Activated CD4-positive, alpha-beta T cell treated with anti-CD3 and anti-CD28 coated beads, Interleukin-2, amount 50 U/mL, for 1 hour (primary cell): ENCODE measurements around the gene CDC25A.

Experiments
- DNase-seq: peaks from one replicate; pipeline ENCODE4 v3.0.0-alpha.2; 2020

The CDC25A gene

DNA sequence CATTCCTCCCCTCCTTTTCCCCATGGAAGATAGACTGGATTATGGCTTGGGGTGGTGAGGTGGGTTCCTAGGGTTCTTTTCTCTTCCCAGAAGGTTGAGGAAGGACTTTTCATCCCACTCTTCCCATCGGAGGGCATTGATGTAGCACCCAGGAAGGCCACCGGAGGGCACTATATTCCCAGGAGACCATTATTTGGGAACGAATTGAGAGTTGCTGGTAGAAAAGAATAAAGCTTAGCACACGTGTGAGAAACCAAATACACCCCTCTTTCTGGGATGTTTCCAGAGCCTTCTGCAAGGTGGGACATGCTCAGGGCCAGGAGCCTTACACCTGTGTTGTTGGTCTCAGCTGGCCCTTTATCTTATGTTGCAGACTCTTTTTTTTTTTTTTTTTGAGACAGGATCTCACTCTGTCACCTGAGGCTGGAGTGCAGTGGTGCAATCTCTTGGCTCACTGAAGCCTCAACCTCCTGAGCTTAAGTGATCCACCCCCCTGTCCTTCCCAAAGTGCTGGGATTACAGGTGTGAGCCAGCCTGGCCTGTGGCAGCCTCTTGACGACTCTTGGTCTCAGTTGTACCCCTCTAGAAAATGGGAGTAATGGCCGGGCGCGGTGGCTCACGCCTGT, 6.3 kb upstream of the CDC25A start:
- peak; percentile 10 for DNase-seq

DNA sequence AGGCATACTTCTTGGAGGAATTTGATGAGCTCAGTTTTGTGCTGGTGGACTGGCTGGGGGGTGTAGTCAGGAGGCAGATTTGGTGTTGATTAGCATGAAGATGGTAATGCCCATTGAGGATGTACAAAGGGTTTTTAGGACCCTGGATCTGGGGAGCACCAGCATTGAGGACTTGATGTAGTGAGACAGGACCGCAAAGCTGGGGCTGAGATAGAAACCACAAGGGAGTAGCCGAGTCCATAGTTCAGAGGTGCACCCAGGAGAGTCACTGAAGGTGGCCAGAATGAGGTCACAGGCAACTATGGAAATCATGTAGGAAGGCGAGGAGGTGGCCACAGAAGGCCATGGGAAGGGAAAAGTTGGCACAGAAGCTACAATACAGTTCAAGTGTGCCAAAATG, 2.7 kb upstream of the CDC25A start:
- DNase-seq, result no peak

DNA sequence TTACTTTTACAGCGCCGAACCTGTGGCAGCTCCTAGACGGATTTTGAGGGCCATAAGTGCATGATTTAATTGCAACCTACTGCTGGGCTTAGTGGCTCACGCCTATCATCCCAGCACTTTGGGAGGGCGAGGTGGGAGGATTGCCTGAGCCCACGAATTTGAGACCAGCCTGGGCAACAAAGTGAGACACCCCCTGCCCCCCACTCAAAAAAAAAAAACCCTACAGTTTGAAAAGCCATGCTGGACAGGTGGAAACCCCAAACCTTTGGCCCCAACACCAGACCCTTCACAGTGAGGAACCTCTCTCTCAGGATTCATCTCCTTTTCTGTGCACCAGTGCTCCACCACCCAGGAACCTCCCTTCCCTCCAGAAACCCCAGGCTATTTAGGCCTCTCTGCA, 1.1 kb upstream of the CDC25A start:
- no peak for DNase-seq

DNA sequence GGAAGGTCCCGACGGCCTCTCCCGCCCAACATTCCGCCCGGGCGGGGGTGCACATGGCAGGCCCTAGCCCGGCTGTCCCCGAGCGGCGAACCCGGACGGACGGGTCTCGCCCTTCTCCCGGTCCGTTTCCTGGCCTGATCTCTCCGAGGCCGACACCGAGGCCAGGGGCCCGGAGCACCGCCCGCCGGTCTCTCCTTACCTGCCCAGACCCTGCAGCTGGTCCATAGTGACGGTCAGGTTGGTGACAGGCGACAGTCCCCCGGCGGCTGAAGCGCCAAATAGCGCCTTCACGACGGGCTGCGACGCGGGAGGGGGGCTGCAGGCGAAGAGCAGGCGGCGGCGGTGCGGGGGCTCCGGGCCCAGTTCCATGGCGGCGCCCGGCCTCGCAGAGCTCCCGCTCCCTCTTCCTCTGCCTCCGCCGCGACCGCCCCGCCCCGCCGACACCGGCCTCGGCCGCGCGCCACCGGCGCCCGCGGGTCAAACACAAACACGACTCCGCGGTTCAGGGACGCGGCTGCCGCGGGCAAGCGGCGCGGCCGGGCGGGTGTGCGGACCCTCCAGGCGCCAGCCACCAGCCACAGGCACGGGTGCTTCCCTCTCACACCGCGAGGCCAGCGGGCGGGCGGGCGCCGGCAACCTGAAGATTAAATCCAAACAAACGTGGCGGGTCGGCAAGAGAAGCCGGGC, 495 bp downstream of the CDC25A start:
- no peak for DNase-seq

DNA sequence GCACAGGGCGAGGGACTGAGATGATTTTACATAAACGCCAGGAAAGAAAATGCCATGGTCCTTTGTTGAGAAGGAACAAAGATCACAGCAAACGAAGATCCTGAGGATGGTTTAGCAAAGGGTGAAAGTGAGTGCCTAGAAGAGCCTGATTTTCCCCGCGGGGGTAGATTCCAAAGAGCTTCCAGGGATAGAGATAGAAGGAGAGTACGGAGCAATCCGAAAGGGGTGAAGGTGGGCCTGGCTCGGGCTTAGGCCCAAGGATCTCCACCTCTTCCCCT, 977 bp downstream of the CDC25A start:
- no peak for DNase-seq

DNA sequence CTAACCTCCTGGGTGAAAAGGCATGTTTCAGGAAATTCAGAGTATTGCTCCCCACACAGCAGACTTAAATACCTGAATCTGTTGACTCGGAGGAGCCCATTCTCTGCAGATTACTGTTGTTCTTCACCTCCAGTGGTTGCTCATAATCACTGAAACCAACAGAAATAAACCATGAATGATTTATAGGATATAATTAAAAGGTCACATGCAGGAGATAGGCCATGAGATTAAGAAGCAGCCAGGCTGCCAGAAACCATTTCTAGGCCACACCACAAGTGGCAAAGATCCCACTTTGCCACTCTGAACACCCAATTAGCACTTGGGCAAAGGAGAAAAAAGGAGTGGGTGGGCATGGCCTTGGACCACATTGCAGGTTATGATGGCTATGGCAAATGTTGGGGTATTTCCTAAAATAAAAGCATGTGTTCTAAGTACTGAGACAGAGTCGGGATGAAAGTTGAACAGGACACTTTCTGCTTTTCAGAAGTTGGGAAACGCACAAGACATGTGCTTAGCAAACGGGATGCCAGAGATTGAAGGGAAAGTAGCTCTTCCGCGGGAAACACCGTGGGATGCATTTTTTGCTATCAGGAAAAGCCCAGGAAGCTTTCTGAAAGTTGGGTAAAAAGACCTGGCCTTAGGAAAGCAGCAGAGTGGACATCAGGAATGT, 1.5 kb downstream of the CDC25A start:
- DNase-seq, result no peak

DNA sequence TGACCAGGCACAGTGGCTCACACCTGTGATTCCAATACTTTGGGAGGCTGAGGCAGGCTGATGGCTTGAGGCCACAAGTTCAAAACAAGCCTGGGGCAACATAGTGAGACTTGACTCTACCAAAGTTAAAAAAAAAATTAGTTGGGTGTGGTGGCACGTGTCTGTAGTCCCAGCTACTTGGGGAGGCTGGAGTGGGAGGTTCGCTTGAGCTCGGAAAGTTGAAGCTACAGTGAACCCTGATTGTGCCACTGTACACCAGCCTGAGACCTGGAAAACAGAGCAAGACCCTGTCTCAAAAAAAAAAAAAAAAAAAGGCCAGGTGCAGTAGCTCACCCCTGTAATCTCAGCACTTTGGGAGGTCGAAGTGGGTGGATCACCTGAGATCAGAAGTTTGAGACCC, 3.1 kb downstream of the CDC25A start:
- no peak for DNase-seq

DNA sequence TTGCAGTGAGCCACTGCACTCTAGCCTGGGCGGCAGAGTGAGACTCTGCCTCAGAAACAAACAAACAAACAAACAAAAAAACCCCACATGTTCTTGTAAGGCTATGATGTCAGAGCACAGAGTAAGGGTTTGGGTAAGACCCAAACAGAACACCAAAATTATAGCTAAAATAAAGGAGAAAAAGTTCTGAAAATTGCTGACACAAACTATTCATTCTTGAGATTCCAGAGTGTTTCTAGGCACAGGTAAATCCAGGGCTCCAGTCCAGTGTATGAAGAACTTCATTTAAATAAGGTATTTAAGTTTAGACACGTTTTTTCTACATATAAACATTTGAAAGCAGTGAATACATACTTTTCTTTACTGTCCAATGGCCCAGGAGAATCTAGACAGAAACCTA, 3.9 kb downstream of the CDC25A start:
- no peak for DNase-seq

DNA sequence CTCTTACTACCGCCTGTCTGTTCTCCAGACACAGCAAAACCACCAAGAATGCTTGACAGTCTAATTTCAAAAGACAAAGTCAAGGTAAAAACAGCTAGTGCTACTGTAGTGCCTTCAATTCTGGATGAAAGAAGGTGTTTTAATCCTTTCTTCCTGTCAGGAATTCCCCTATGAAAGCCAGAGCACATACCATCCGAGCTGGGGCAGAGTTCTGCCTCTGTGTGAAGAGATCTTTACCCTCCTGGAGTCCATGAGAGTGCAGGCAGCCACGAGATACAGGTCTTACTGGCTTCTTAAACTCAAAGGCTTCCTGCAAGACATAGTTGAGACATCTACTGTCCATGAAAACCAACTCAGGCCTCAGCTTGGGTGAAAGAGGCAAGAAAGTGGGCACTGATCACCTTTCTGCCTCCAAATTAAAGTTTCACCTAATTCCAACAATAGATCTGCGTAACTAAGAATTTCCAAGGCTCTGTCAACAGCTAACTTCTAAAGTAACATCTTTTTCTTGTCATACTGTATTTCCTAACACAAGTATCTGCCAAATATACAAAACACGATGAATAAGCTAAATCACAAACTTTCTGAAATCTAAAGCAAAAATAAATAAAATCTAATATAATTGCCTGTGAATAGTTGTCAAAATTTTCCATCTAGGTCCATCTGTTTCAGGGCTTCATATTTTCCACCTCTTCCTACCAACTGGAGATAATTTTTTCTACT, 7.5 kb downstream of the CDC25A start:
- no peak for DNase-seq

DNA sequence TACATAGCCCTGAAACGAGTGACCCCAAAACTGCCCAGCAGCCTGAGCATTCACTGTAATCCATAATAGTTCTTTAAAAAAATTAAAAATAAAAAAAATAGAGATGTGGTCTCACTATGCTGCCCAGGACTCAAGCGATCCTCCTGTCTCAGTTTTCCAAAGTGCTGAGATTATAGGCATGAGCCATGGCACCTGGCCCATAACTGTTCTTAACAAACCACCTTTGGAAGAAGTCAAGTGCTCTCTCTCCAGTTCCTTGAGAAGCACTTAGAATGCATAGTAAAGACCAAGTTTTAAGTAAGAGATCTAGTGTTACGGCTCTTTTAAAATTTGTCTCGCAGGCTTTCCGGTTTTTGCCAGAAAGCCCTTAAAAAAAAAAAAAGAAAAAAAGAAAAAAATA, 8.2 kb downstream of the CDC25A start:
- DNase-seq, result no peak

DNA sequence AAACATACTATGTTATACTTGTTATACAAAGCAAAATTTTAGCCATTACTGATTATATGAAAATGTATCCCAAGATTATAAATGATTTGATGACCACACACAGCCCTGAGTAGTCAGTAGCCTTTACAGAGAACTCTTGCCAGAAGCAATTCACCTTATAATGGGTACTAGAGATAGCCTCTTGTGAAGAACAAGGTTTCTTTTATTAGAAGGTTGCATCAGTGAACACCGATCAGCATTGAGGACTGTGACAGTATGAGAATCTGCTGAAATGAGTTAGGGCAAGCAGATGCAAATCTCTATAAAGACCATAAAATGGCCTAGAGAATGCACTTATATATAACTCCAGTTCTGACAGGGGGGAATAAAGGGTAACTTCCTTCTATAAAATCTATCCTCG, 10.1 kb downstream of the CDC25A start:
- no peak for DNase-seq

DNA sequence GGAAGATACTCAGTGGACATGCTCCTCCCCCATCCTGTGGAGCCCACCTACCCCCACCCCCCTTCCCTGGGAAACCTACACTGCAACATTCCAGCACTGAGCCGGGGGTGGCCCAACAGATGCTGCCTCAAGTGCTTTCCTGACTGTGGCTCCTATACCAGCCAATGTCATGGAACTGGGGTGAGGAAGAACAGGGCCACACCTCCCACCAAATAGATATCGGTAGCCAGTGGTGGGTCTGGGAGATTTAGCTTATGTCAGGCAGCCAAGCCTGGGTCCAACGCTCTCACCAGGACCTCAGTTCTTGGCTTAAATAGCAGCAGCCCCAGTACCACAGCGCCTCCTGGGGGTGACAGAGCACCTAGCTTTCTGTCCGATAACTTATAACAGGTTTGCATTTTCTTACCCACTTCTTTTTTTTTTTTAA, 30.3 kb downstream of the CDC25A start:
- peak; percentile 48 for DNase-seq

DNA sequence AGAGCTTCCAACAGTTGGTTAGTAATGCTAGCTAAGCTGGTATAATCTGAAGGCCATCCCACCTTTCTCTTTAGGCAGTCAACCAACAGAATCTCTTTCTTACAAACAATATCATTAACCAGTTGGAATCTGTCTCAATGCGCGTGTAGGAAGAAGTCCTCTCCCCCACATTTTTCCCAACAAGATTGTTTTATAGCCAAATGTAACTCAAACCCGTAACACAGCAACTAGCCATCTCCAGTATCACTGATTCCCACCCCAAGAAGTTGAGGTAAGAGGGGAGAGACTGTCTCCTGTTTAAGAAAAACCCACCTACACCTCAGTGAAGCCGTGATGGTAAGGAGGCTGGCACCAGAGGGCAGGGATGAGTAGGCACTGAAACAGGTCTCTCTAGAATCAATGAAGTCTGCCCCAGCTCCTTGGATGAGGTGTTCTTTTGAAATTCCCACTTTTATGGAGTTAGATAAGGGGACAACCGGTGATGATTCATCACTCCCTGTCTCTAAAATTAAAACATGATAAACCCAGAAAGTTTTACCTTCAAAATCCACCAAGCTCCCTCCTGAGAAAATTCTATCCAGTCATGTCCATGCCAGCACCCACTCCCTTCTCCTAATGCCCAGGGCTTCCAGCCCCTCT, 30.9 kb downstream of the CDC25A start:
- DNase-seq, result no peak

DNA sequence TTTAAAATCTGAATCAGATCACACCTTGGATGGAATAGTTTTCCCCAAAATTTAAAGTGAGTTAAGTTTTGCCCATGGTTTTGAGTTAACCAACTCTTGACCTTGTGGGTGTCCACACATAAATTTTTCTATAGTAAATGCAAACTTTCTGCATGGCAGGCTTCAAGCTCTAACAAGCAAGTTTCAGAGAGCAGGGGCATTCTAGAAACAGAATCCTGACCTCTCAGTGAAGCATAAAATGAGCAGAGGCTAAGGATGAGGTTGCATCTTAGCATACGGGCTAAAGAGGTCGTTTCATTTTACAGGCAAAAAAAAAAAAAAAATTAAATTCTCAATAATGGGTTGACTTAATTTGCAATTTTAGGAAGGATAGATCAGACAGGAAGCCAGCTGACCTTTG, 32.1 kb downstream of the CDC25A start:
- DNase-seq, result no peak

DNA sequence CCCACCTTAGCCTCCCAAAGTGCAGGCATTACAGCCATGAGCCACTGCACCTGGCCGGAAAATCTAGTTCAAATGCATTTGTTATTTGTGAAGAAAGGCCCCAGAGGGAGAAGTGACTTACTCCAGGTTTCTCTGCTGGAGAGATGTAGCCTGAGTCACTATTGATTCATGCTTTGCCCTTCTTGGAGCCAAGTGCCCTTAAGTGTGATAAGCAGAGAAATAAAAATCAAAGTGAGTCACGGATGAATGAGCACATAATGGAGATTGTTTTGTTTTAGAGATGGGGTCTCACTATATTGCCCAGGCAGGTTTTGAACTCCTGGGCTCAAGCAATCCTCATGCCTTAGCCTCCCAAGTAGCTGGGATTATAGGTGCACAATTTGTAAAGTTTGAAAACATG, 33.1 kb downstream of the CDC25A start:
- DNase-seq, result no peak

DNA sequence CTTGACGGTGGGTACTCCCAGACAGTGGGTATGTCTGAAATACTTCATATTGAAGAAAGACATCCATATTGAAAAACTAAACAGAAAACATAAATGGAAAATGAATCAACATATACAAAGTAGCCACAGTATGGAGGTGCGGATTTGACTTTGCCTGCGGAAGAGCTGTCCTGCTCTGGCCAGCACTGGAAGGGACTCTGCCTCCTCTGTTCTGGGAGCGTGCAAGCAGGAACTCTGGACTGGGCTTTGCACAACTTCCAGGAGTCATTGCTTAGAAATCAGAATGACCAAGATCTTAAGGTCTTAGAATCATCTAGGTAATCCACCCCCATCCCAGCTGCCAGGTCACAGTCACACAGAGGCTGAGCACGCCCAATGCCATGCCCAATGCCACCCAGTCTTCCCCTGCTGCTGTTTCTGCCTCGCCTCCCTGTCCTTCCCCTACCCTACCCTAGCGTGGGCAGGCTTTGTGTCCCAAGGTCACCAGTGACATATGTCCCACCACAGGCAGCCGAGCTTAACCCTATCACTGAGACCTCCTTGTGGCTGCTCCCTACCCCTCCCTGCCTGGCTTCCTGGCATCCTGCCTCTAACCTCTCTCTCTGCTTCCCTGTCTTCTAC, 36.3 kb downstream of the CDC25A start:
- no peak for DNase-seq

DNA sequence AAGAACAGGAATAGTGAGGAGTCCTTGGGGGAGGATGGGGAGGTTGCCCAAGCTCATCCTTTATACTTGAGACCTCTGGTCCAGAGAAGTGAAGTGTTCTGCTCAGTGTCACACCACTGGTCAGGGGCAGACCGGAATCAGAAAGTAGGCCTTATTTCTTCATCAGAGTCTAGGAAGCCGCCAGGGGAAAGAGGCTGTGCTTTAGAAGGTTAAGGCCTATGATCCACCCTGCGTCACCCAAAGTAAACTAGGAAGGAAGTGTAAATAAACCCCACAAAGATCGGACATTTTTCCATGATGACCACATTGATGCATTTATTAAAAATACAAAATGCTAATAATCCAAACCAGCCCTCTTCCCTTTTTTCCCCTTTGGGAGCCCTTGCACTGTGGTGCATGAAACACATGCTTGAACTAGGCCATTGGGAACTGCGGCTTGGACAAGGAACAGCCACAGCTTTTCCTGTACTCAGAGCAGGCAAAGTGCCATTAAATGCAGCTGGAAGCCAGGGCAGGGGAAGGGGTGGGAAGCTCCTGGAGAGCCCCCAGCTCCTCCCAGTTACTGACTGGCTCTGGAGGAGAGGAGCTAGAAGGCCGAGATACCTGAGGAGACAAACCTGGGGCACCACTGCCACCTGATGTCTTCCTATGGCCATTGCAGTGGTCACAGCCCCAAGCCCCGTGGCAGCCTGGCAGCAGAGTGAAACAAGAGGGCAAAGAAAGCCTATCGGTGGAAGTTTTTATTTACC, 37.0 kb downstream of the CDC25A start:
- DNase-seq, result peak; percentile 44

DNA sequence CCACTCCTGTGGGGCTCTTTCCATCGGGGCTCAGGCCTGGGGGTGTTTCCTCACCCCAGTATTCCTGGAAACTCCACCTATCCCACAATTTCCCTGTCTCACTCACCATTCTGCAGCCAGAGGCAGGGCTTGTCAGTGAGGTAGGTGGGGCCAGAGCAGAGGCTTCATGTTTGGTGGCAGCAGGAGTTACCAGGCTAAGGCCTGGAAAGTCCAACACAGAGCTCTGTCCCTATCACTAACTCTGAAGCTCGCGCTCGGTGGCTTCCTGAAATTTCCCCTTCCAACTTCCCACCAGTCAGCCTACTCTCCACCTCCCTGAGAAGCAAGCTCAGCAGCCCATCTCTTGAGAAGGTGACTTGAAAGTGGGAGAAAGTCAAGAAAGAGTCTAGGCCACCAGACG, 44.2 kb downstream of the CDC25A start:
- DNase-seq, result no peak

DNA sequence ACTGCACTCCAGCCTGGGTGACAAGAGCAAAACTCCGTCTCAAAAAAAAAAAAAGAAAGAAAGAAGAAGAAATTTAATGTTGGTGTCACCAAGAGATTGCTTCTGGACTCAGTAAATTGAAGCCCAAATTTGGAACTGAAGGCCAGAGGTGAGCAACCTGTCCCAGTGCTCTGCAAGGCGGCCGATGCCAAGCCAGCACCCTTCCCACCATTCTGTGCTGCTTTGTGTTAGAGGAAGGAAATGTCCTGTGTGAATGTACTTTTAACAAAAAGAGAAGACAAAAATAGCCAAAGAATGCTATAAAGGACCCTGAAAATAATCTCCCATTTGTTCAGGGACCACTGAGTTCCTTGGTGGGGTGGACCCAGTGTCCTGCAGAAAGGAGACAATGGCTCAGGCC, 44.6 kb downstream of the CDC25A start:
- DNase-seq, result no peak

DNA sequence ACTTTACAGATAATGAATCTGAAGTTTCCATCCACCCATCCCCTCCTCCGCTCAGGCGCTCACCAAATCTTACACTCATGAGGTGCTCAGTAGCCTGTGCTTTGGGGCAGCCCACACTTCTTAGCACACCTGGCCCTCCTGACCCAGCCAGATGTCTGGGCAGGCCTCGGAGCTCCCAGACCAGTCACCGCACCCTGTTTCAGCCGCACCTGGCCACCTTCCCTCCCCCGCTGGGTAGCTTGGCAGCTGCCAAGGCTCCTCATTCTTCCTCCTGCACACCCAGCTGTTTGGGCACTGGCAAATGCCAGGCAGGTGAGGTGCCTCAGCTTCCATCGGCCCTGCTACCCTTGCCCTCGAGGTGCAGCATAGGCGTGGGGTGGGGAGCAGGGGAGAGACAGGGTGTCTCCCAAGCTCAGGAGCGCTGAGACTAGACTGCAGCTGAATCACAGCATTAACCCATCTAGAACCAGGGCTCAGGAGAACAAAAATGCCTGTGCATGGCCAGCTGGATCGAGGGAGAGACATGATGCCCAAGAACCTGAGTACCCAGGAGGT, 45.8 kb downstream of the CDC25A start:
- DNase-seq, result no peak

DNA sequence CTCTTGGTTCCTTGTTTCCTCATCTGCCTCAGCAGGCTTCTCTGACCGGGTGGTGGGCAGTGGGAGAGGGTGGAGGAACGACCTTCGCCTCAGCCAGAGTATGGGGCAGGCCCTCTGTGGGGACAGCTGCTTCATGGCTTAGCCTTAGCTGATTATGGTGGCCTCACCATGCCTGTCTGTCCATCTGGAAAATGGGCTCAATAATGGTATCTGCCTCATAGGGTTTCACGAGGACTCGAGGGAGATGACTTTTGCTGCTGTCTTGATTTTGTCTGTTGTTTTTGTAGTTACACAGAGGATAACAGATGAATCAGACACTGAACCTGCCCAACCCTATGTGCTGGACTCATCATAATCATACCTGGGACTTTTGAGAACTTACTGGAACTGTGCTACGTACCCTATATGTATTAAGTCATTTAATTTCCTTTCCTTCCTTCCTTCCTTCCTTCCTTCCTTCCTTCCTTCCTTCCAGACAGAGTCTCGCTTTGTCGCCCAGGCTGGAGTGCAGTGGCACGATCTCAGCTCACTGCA, 46.5 kb downstream of the CDC25A start:
- no peak for DNase-seq
